ENCODE results near the gene IMPA2. TPM values are rescaled to one million over a fixed set of nuclear protein-coding genes. Genes with fewer than 3 reads are reported as not detected.

The IMPA2 gene
- total and polyA plus RNA-seq, 2 of the 13 experiments (the other 11 are each of a cell fraction or from before 2014, with no cell fraction given): 37.8 to 71.8 TPM

DNA sequence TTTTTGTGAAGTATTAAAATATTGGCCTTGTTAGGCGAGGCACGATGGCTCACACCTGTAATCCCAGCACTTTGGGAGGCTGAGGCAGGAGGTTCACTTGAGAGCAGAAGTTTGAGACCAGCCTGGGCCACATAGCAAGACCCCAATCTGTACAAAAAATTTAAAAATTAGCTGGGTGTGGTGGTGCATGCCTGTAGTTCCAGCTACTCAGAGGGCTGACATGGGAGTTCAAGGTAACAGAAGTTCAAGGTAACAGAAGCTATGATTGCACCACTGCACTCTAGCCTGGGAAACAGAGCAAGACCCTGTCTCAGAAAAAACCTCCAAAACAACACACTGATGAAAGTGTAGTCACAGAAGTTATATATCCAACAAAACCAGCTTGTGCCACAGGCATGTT lies 39.8 kb downstream of the IMPA2 start (continued):
- TF ChIP-seq, protein P1, sequence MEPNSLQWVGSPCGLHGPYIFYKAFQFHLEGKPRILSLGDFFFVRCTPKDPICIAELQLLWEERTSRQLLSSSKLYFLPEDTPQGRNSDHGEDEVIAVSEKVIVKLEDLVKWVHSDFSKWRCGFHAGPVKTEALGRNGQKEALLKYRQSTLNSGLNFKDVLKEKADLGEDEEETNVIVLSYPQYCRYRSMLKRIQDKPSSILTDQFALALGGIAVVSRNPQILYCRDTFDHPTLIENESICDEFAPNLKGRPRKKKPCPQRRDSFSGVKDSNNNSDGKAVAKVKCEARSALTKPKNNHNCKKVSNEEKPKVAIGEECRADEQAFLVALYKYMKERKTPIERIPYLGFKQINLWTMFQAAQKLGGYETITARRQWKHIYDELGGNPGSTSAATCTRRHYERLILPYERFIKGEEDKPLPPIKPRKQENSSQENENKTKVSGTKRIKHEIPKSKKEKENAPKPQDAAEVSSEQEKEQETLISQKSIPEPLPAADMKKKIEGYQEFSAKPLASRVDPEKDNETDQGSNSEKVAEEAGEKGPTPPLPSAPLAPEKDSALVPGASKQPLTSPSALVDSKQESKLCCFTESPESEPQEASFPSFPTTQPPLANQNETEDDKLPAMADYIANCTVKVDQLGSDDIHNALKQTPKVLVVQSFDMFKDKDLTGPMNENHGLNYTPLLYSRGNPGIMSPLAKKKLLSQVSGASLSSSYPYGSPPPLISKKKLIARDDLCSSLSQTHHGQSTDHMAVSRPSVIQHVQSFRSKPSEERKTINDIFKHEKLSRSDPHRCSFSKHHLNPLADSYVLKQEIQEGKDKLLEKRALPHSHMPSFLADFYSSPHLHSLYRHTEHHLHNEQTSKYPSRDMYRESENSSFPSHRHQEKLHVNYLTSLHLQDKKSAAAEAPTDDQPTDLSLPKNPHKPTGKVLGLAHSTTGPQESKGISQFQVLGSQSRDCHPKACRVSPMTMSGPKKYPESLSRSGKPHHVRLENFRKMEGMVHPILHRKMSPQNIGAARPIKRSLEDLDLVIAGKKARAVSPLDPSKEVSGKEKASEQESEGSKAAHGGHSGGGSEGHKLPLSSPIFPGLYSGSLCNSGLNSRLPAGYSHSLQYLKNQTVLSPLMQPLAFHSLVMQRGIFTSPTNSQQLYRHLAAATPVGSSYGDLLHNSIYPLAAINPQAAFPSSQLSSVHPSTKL (CRISPR knock-in tag; IDR thresholded peaks at IDR 0.05): peak; percentile 67
- TF ChIP-seq ZMYM4 (CRISPR knock-in tag; IDR thresholded peaks at IDR 0.05): peak; percentile 35; the same call in 1 of the 2 replicates
- TF ChIP-seq TBX2 (CRISPR knock-in tag; IDR thresholded peaks at IDR 0.05; ENCODE audit: borderline replicate concordance): peak; percentile 46; the same call in 1 of the 2 replicates
- TF ChIP-seq ZNF430 (CRISPR knock-in tag; IDR thresholded peaks at IDR 0.05): no peak
- TF ChIP-seq ZNF746 (CRISPR knock-in tag; IDR thresholded peaks at IDR 0.05): no peak
- TF ChIP-seq CEBPG (CRISPR knock-in tag; IDR thresholded peaks at IDR 0.05): peak; percentile 74
- 0 out of 2 replicates have a peak, but pooled peaks have one; percentile 46 for TF ChIP-seq GFI1 (CRISPR knock-in tag; IDR thresholded peaks at IDR 0.05; ENCODE audit: borderline replicate concordance)
- TF ChIP-seq, protein P2, sequence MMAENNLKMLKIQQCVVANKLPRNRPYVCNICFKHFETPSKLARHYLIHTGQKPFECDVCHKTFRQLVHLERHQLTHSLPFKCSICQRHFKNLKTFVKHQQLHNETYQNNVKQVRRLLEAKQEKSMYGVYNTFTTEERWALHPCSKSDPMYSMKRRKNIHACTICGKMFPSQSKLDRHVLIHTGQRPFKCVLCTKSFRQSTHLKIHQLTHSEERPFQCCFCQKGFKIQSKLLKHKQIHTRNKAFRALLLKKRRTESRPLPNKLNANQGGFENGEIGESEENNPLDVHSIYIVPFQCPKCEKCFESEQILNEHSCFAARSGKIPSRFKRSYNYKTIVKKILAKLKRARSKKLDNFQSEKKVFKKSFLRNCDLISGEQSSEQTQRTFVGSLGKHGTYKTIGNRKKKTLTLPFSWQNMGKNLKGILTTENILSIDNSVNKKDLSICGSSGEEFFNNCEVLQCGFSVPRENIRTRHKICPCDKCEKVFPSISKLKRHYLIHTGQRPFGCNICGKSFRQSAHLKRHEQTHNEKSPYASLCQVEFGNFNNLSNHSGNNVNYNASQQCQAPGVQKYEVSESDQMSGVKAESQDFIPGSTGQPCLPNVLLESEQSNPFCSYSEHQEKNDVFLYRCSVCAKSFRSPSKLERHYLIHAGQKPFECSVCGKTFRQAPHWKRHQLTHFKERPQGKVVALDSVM (CRISPR knock-in tag; IDR thresholded peaks at IDR 0.05): peak; percentile 54; the same call in 1 of the 2 replicates
- TF ChIP-seq RARA (CRISPR knock-in tag; IDR thresholded peaks at IDR 0.05): peak; percentile 92
- TF ChIP-seq, protein P3, sequence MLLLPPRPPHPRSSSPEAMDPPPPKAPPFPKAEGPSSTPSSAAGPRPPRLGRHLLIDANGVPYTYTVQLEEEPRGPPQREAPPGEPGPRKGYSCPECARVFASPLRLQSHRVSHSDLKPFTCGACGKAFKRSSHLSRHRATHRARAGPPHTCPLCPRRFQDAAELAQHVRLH (CRISPR knock-in tag; IDR thresholded peaks at IDR 0.05; ENCODE audit: borderline replicate concordance, low read depth): no peak
- TF ChIP-seq, protein P4, sequence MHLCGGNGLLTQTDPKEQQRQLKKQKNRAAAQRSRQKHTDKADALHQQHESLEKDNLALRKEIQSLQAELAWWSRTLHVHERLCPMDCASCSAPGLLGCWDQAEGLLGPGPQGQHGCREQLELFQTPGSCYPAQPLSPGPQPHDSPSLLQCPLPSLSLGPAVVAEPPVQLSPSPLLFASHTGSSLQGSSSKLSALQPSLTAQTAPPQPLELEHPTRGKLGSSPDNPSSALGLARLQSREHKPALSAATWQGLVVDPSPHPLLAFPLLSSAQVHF (CRISPR knock-in tag; IDR thresholded peaks at IDR 0.05): no peak
- TF ChIP-seq ZNF619 (CRISPR knock-in tag; IDR thresholded peaks at IDR 0.05): no peak
- peak; percentile 99 for TF ChIP-seq ZNF121 (CRISPR knock-in tag; IDR thresholded peaks at IDR 0.05)
- TF ChIP-seq GATAD2A (CRISPR knock-in tag; IDR thresholded peaks at IDR 0.05): peak; percentile 47; the same call in 1 of the 2 replicates
- no peak for TF ChIP-seq TOPORS (CRISPR knock-in tag; IDR thresholded peaks at IDR 0.05)
- TF ChIP-seq JARID2 (CRISPR knock-in tag; IDR thresholded peaks at IDR 0.05; ENCODE audit: insufficient replicate concordance): no peak
- peak; percentile 62; the same call in 1 of the 2 replicates for TF ChIP-seq ESRRA (CRISPR knock-in tag; IDR thresholded peaks at IDR 0.05; ENCODE audit: low read depth)

All from HepG2 (cell line).